IPS-18c (cell line): ENCODE results near the gene CLK3.
"Not testable (repeated sequence)": the region's sequence is repeated elsewhere in the genome, so short reads cannot be mapped to it uniquely, and the experiment has no call there.

ENCODE experiments used
- H3K4me3 ChIP-seq: 2 replicates; pipeline ENCODE4 v1.7.0; 2013; ENCODE audit warnings: low read depth, mild to moderate bottlenecking, low read length, moderate library complexity; ENCODE audit not compliant: insufficient read depth
- H3K9me3 ChIP-seq: one replicate; pipeline ENCODE4 v1.6.1; 2013; ENCODE audit warnings: mild to moderate bottlenecking, low read length, moderate library complexity; ENCODE audit not compliant: control insufficient read depth, insufficient read depth

Gene CLK3

DNA sequence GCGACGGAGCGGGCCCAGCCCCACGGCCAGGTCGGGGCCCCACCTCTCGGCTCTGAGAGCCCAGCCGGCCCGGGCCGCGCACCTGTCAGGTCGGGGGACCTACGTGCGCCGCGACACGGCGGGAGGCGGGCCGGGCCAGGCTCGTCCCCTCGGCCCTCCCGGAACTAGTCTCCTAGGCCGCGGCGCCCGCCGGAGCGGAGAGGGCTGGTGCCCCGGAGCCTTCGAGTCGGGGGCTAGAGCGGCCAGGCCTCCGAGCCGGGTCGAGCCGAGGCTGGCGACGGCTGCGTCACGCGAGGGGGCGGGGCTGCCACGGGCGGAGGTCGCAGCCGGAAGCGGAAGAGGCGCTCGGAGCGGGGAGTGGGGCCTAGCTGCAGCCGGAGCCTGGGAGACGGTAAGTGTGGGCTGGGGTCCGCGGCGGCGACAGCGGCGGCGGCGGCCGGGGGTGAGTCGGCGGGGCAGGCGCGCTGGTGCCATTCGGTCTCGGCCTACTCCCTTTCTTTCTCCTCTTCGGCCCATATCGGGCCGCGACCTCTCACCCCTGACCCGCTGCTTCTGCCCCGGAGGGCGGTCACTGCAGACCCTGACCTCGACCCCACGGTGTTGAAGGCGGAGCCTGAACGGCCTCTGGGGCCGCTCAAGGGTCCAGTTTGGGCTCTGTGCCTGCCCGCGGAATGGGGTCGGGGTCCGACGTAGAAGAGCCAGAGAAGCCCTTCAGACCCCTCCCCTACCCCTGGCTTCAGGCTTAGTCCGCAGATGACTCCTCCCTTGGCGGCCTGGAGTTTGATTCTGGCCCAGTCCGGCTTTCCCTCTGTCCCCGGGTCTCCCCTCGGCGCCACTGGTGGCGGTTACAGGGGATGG, at the start of gene CLK3:
Gene CLK3, plus strand, starts transcription at position 329 of the 858 bp plus-strand sequence. CDS start 3,361 bp downstream, outside the sequence.
- H3K9me3 ChIP-seq, result no peaks in the 10 kb centered on the region
- peak within 1 kb of the TSS; percentile 91 for H3K4me3 ChIP-seq

DNA sequence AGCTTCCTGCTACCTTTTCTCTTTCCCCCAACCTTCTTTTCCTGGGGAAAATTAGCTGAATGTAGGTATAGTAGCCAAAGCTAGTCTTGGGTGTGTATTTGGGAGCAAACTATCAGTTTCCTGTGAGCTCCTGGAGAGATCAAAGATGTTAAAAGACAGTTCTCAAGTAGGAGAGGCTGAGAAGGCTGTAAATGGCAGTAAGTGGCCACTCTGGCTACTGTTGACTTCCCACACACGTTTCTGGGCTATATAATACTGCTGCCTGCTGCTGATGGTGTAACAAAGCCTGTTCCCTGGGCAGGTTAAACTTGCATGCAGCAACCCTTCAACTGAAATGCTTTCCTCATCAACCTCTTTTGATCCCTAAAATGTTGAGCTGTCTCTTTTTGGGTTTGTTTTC, 47.0 kb upstream of the CLK3 start:
- H3K4me3 ChIP-seq, result no peak overlapping the region; the same call in 1 of the 2 replicates
- H3K9me3 ChIP-seq, result no peaks in the 10 kb centered on the region

DNA sequence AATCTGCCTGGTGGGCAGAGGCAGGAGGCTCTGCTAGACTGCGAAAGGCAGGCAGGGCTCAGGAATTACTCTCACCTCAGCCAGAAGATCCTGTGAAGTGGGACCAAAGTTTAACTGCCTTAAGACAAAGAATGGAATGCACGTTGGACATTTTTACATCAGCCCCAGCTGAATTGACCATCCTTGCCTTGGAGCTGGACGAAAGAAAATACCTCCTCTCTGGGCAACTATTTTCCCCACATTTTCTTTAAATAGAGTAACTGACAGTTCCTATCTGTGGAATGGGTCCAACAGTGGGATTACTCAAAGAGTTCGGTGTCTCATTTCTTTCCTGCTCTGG, 45.9 kb upstream of the CLK3 start:
- Histone ChIP-seq H3K4me3 (no peak overlapping the region), H3K9me3 (no peaks in the 10 kb centered on the region)

DNA sequence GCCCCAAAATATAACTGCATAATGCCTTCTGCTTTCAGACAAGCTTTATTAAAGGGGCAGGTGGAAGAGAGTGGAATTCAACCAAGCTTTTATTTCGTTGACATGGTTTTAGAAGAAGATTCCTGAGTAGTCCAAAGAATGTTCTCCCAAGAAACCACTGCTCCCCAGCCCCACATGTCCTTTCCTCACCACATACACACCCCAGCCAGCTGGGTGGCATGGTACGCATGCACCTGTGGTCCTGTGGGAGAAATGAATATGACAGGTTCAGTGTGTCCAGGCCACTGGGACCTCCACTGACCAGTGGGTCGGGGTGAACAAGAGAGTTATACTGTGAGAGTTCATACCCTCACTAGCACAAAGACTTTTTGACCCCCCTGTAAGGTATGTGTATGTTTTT, 44.4 kb upstream of the CLK3 start:
- no peaks in the 10 kb centered on the region for H3K9me3 ChIP-seq
- no peak overlapping the region for H3K4me3 ChIP-seq

DNA sequence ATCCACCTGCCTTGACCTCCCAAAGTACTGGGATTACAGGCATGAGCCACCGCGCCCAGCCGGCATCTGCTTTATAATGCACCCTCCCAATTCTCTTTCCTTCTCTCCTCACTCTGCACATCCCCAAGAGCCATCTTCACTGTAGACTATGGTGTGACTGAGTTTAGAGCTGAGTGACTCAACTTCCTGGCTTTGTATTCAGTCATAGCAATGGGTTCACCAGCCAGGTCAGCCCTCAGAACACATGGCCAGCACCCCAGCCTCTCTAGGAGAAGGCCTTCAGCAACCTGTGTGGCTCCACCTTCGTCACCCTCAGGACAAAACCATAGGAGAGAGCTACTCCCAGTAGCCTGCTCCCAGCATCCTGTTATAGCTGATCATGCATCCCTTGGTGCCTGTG, 41.6 kb upstream of the CLK3 start:
- no peaks in the 10 kb centered on the region for H3K9me3 ChIP-seq
- H3K4me3 ChIP-seq, result no peak overlapping the region

DNA sequence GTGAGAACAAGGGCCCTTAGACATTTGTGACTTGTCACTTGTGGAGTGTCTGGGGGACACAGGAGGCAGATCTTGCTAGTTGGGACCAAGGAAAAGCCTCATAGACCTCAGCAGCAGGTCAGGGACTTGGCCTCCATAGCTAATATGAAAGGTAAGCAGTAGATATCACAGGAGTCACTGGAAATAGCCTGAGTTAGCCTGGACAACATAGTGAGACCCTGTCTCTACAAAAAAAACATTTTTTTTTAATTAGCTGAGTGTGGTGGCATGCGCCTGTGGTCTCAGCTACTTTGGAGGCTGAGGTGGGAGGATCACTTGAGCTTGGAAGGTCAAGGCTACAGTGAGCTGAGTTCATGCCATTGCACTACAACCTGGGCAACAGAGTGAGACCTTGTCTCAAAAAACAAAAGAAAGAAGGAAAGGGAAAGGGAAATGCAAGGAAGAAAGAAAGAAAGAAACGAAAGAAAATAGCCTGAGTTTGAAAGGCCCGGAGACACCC, 37.1 kb upstream of the CLK3 start:
- no peaks in the 10 kb centered on the region for H3K9me3 ChIP-seq
- no peak overlapping the region for H3K4me3 ChIP-seq

DNA sequence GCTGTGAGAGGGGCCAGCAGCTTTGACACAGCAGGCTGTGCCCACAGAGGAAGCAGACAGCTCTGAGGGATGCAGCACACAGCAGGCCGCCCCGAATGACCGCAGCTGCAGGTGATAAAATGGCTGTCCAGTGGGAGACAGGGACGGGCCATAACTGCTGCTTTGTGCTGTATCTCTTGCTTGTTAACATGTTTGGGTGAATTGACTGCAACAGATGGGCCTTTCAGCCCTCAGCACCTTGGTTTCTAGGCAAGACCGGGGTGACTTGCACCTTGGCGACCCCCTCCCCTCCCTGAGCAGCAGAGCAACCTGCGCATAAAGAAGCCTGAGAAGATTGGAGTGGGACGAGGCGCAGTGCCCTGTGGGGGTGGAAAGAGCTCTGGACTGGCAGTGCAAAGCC, 36.6 kb upstream of the CLK3 start:
- Histone ChIP-seq H3K4me3 (no peak overlapping the region), H3K9me3 (no peaks in the 10 kb centered on the region)

DNA sequence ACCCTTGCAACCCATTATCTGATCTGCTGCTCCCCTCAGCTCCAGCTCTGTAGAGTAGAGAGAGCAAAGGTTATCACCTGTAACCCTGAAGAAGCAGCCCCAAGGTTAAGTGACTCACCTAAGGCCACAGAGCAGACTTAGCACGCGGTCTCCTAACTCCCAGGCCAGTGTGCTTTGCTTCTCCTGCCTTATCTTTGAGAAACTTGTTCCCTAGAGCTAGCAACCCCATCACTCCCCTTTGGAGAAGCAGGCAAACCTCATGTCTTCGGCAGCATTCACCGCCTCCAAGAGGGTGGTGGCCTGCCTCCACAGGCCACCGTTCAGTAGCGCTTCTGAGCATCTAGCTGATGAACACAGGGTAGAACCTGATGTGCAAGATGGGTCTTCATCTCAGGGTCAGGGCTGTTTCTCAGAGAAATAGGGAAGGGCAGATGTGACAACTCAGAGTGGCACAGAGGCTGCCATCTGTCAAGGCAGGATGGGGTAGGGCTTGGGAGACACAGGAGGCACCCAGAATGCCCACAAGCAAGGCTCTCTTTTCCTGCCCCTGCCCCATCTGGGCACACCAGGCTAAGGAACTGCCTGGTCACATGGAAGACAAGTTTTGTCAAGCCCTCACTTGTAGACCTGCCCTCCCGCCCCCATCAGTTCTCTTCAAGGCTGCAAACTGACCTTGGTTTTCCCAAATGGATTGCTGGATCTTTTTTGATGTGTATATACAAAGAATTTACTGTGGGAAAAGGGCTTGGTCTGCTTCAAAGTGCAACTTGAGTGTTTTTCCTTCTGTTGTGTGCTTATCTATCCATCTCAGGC, 34.9 kb upstream of the CLK3 start:
- Histone ChIP-seq H3K4me3 (no peak overlapping the region), H3K9me3 (no peaks in the 10 kb centered on the region)

DNA sequence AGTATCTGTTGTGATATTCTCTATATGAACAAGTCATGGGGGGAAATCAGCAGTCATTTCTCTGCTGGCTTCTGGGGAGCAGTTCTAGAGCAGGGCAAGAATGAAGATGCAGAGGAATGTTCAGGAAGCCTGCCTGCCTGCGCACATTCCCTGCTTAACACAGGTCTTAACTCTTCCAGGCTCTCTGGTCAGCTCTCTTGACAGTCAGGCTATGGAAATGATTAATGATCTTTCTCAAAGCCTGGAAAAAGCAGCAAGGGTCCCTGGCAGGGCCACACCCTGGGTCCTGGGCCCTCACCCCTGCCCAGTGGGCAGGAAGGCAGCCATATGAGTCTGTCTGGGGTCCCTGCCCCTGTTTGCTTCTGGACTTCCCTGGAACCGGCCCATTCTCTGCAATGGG, 31.4 kb upstream of the CLK3 start:
- Histone ChIP-seq H3K4me3 (no peak overlapping the region), H3K9me3 (no peaks in the 10 kb centered on the region)

DNA sequence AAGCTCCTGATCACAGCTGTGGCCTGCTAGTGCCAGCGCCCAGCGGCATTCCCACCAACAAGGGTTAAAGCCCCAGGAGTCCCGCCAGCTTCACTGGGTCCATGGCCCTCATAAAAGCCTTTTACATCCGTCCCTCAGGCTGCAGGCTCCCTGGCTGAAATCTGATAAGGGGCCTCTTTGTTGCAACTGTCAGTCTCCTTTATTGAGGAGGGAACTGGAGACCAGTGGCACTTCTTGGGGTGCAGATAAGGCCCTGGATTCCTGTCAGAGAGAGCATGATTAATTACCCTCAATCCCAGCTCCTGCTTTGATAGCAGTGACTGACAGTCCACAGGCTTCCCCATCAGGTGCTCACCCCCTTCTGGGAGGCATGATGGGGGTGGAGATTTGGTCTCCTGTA, 30.9 kb upstream of the CLK3 start:
- Histone ChIP-seq H3K4me3 (no peak overlapping the region), H3K9me3 (no peaks in the 10 kb centered on the region)

DNA sequence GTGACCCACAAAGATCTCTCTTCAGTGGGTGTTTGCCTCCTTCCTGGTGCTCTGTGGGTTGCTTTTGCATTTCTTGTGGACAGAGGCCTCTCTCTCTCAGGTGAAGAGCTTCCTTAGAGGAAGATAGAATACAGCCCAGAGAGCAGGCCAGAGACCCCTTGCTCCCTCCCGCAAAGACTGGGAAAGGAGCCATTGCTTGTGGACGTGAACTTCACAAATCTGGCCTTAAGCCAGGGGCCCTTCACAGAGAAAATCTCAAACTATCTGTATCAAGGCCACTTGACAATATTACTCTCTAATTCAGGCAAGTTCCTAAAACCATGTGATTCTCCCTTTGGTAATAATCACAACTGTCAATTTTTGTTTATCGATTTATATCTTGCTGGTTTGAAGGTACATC, 30.4 kb upstream of the CLK3 start:
- no peaks in the 10 kb centered on the region for H3K9me3 ChIP-seq
- no peak overlapping the region for H3K4me3 ChIP-seq

DNA sequence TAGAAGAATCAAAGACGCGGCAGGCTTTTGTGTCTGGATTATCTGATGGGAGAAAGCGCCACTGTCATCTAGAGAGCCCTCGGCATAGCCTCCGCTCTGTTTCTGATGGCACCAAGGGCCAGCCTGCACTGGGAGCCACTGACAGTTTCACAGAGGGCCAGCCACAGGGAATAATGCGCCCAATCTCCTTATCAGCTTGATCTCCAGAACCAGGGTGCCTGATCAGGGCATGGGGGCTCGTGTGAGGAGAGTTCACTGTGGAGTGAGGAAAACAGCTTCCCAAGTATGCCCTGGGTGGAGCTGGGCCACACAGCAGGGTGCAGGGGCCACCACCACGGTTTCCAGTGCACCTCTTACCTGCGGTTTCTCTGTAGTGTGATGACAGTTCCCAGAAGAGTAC, 29.8 kb upstream of the CLK3 start:
- no peaks in the 10 kb centered on the region for H3K9me3 ChIP-seq
- H3K4me3 ChIP-seq, result no peak overlapping the region

DNA sequence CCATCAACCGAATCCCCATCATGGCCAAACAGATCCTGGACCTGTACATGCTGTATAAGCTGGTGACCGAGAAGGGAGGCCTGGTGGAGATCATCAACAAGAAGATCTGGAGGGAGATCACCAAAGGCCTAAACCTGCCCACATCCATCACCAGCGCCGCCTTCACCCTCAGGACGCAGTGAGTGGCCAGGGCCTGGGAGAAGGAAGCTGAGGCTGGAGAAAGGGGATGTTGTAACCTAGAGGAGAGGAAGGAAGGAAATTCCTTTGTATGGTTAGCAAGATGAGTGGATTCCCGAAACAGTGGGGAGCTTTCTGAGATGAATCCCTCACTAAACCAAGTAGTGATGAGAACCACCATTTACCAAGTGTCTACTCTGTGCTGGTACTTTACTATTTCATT, 25.8 kb upstream of the CLK3 start:
- Histone ChIP-seq H3K9me3 (no peaks in the 10 kb centered on the region), H3K4me3 (no peak overlapping the region)

DNA sequence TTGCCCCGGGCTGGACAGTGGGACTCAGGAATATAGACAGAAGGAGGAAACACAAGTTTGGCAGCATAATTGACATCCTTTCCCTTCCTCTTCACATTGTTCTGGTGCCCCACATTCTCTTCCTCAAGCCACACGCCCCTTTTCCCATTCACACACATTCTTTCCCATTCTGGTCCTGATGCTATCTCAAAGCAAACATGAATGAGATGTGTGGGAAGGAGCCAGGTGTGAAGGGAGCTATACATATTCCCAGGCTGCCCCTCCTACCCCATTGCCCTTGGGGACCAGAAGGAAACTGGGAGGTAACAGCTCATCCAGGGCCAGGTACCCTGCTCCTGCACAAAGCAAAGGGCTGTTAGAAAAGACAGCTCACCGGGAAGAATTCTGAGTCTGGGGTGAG, 23.4 kb upstream of the CLK3 start:
- no peaks in the 10 kb centered on the region for H3K9me3 ChIP-seq

DNA sequence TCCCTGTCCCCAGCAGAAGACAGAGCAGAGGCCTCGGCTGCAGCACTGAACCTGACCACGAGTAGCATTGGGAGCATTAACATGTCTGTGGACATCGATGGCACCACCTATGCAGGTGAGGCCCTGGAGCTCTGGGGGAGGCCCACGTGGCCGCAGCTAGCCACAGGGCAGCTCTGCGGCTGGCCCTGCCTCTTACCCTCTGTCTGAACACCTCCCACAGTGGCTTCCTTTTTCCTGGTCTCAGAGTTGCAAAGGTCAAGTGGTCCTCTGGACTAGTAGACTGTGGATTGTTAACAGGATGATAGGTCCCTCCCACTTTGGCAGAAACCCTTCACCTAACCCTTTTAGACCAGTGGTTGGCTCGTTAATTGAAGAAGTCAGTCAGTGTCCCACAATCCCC, 22.5 kb upstream of the CLK3 start:
- Histone ChIP-seq H3K9me3 (no peaks in the 10 kb centered on the region), H3K4me3 (no peak overlapping the region)

More for the DNA sequence above, 23.4 kb upstream of the CLK3 start:
- H3K4me3 ChIP-seq, result no peak overlapping the region

DNA sequence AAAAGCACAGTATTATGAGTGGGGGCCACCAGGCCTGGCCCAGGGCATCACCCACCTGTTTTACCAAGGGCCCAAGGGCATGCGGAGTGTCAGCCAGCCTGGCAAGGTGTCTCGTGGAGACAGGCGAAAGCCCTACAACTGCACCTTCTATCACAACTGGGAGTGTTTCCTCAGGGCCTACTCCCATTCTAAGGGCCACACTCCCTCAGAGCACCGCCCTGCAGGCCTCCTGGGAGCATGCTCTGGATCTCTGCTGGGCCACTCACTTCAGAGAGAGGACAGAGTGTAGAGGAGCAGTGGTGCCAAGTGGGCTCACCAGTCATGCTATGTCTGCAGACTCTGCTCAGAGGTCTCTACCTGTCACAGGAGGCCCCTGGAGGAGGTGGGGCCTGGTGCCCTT, 21.2 kb upstream of the CLK3 start:
- no peaks in the 10 kb centered on the region for H3K9me3 ChIP-seq

DNA sequence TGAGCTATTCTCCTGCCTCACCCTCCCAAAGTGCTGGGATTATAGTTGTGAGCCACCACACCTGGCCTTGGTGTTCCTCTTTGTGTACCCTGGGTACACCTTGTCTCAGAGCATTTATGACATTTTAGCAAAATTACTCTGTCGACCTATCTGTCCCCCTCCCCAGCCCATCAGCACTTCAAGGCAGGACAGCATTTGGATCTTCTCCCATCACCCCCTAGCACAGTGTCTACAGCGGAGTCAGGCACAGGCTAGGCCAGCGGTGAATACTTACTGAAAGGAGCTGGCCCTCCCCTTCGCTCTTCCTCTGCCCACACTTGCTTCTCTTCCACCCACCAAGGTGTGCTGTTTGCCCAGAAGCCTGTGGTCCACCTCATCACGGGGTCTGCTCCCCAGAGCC, 20.4 kb upstream of the CLK3 start:
- Histone ChIP-seq H3K9me3 (no peaks in the 10 kb centered on the region), H3K4me3 (no peak overlapping the region)

More for the DNA sequence above, 21.2 kb upstream of the CLK3 start:
- no peak overlapping the region for H3K4me3 ChIP-seq

DNA sequence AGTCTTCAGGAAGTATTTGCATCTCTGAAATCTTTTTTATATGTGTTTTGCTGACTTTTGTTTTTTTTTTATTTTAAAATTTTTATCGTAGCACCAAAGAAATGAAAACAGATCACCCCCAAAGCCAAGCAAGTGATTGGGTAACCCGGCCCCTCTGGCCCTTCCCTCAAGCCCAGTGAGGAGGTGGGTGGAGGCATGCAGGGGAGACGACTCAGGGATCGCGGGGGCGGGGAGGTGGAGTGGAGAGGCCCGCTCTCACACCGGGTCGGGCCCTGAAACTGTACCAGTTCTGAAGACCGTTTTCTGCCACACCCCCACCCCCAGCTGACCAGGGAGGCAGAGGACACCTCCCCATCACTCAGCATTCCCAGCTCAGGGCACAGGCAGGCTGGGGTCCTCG, 18.9 kb upstream of the CLK3 start:
- H3K4me3 ChIP-seq, H3K9me3 ChIP-seq: not testable (repeated sequence)
